HEK293 (cell line): Measurements from ENCODE around the gene PFN2.

Experiments
- CTCF ChIA-PET: fragments of 350-600 bp; formaldehyde crosslinking; extraction: SDS; loops from one replicate; lab custom pipeline; 2021; ENCODE audit warnings: antibody characterized with exemption; lab: Yijun Ruan, JAX
- POLR2A ChIA-PET: fragments of 300-600 bp; formaldehyde crosslinking; extraction: SDS; loops from one replicate; lab custom pipeline; 2020; ENCODE audit warnings: antibody characterized with exemption, inconsistent platforms; lab: Yijun Ruan, JAX
- H3K27ac ChIP-seq: fragments of 200-500 bp; sonication (Bioruptor generic); 2 replicates; pipeline ENCODE4 v1.5.1; 2014; ENCODE audit warnings: low read depth, low read length, control low read depth, inconsistent platforms; ENCODE audit errors: extremely low read depth
- H3K36me3 ChIP-seq, 2 experiments: fragments of 200-500 bp in 1 of 2; sonication (Bioruptor generic) in 1 of 2; 1 replicate in 1 of 2; 2 replicates in 1 of 2; pipeline ENCODE4 v1.5.1; 2014 to 2017; ENCODE audit warnings: inconsistent platforms in 2 of 2, low read length in 2 of 2; ENCODE audit not compliant: control insufficient read depth in 2 of 2, insufficient read depth in 1 of 2
- H3K4me1 ChIP-seq: fragments of 200-500 bp; sonication (Bioruptor generic); 2 replicates; pipeline ENCODE4 v1.5.1; 2014; ENCODE audit warnings: mild to moderate bottlenecking, low read length, inconsistent platforms; ENCODE audit not compliant: control insufficient read depth, insufficient read depth
- H3K4me3 ChIP-seq: 2 replicates; pipeline ENCODE4 v1.5.1; 2011; ENCODE audit warnings: low read depth, mild to moderate bottlenecking, control low read depth, low read length, moderate library complexity
- H3K9me3 ChIP-seq: fragments of 200-500 bp; sonication (Bioruptor generic); 2 replicates; pipeline ENCODE4 v1.5.1; 2014; ENCODE audit warnings: low read depth, low read length, inconsistent platforms; ENCODE audit not compliant: control insufficient read depth, insufficient read depth
- GFI1B ChIP-seq: fragments of 450-650 bp; formaldehyde crosslinking; IDR thresholded peaks from 2 replicates; pipeline ENCODE4 v1.5.1; 2016; ENCODE audit warnings: missing biosample characterization, missing genetic modification characterization
- GLI4 ChIP-seq: fragments of 450-650 bp; formaldehyde crosslinking; IDR thresholded peaks from 2 replicates; pipeline ENCODE4 v1.5.1; 2016; ENCODE audit warnings: missing biosample characterization, missing genetic modification characterization
- HOXD13 ChIP-seq: sonication (generic); formaldehyde crosslinking; IDR thresholded peaks from 2 replicates; pipeline ENCODE4 v1.8.0; 2022; ENCODE audit warnings: missing genetic modification reagents, borderline replicate concordance
- KLF8 ChIP-seq: fragments of 450-650 bp; formaldehyde crosslinking; IDR thresholded peaks from 2 replicates; pipeline ENCODE4 v1.5.1; 2016; ENCODE audit warnings: missing biosample characterization, missing genetic modification characterization
- MEIS1 ChIP-seq: sonication (generic); formaldehyde crosslinking; IDR thresholded peaks from 2 replicates; pipeline ENCODE4 v1.8.1; 2022; ENCODE audit warnings: missing genetic modification reagents, mild to moderate bottlenecking, borderline replicate concordance
- SCRT2 ChIP-seq: fragments of 450-650 bp; formaldehyde crosslinking; IDR thresholded peaks from 2 replicates; pipeline ENCODE4 v1.5.1; 2016; ENCODE audit warnings: missing biosample characterization, missing genetic modification characterization
- SP7 ChIP-seq: fragments of 450-650 bp; formaldehyde crosslinking; IDR thresholded peaks from 2 replicates; pipeline ENCODE4 v1.5.1; 2016; ENCODE audit warnings: missing biosample characterization, missing genetic modification characterization
- ZBTB8A ChIP-seq: fragments of 450-650 bp; formaldehyde crosslinking; IDR thresholded peaks from 2 replicates; pipeline ENCODE4 v1.5.1; 2016; ENCODE audit warnings: missing biosample characterization, missing genetic modification characterization
- ZFP37 ChIP-seq: fragments of 450-650 bp; formaldehyde crosslinking; IDR thresholded peaks from 2 replicates; pipeline ENCODE4 v1.5.1; 2016; ENCODE audit warnings: missing biosample characterization, missing genetic modification characterization
- ZNF133 ChIP-seq: fragments of 450-650 bp; formaldehyde crosslinking; IDR thresholded peaks from 2 replicates; pipeline ENCODE4 v1.5.1; 2016; ENCODE audit warnings: missing biosample characterization, missing genetic modification characterization
- ZNF214 ChIP-seq: fragments of 450-650 bp; formaldehyde crosslinking; IDR thresholded peaks from 2 replicates; pipeline ENCODE4 v1.5.1; 2017; ENCODE audit warnings: missing biosample characterization, mild to moderate bottlenecking, missing genetic modification characterization, borderline replicate concordance
- ZNF335 ChIP-seq: fragments of 450-650 bp; formaldehyde crosslinking; conservative IDR thresholded peaks from 2 replicates; pipeline ENCODE4 v1.5.1; 2016; ENCODE audit warnings: missing biosample characterization, missing genetic modification characterization
- ZNF366 ChIP-seq: fragments of 450-650 bp; formaldehyde crosslinking; conservative IDR thresholded peaks from 2 replicates; pipeline ENCODE4 v1.5.1; 2016; ENCODE audit warnings: missing biosample characterization, missing genetic modification characterization
- ZNF501 ChIP-seq: fragments of 450-650 bp; formaldehyde crosslinking; IDR thresholded peaks from 2 replicates; pipeline ENCODE4 v1.5.1; 2016; ENCODE audit warnings: missing biosample characterization, missing genetic modification characterization
- ZNF549 ChIP-seq: fragments of 450-650 bp; IDR thresholded peaks from 2 replicates; pipeline ENCODE4 v1.5.1; 2018; ENCODE audit warnings: missing biosample characterization, missing genetic modification characterization, mild to moderate bottlenecking, inconsistent platforms, moderate library complexity
- ZNF571 ChIP-seq: fragments of 450-650 bp; formaldehyde crosslinking; IDR thresholded peaks from 2 replicates; pipeline ENCODE4 v1.5.0; 2017; ENCODE audit warnings: missing biosample characterization, missing genetic modification characterization
- ZNF747 ChIP-seq: fragments of 450-650 bp; formaldehyde crosslinking; IDR thresholded peaks from 2 replicates; pipeline ENCODE4 v1.5.1; 2016; ENCODE audit warnings: missing biosample characterization, missing genetic modification characterization
- ZNF792 ChIP-seq: fragments of 450-650 bp; formaldehyde crosslinking; IDR thresholded peaks from 2 replicates; pipeline ENCODE4 v1.5.1; 2016; ENCODE audit warnings: missing biosample characterization, missing genetic modification characterization
- ZNF837 ChIP-seq: fragments of 450-650 bp; formaldehyde crosslinking; IDR thresholded peaks from 2 replicates; pipeline ENCODE4 v1.5.1; 2016; ENCODE audit warnings: missing biosample characterization, missing genetic modification characterization
- ZNF843 ChIP-seq: fragments of 450-650 bp; formaldehyde crosslinking; IDR thresholded peaks from 2 replicates; pipeline ENCODE4 v1.5.1; 2016; ENCODE audit warnings: missing biosample characterization, missing genetic modification characterization
- TF ChIP-seq, protein P1 (sequence below): fragments of 450-650 bp; formaldehyde crosslinking; IDR thresholded peaks from 2 replicates; pipeline ENCODE4 v1.5.1; 2016; ENCODE audit warnings: missing biosample characterization, missing genetic modification characterization
- TF ChIP-seq, protein P2 (sequence below): fragments of 450-650 bp; formaldehyde crosslinking; IDR thresholded peaks from 2 replicates; pipeline ENCODE4 v1.5.1; 2016; ENCODE audit warnings: missing biosample characterization, missing genetic modification characterization
- TF ChIP-seq, protein P3 (sequence below): fragments of 450-650 bp; formaldehyde crosslinking; IDR thresholded peaks from 2 replicates; pipeline ENCODE4 v1.5.1; 2016; ENCODE audit warnings: missing biosample characterization, missing genetic modification characterization
- TF ChIP-seq, protein P4 (sequence below): fragments of 450-650 bp; formaldehyde crosslinking; IDR thresholded peaks from 2 replicates; pipeline ENCODE4 v1.5.1; 2016; ENCODE audit warnings: missing biosample characterization, missing genetic modification characterization
- TF ChIP-seq, protein P5 (sequence below): fragments of 450-650 bp; formaldehyde crosslinking; optimal IDR thresholded peaks from 2 replicates; pipeline ENCODE3; 2016; ENCODE audit warnings: missing biosample characterization, mild to moderate bottlenecking, missing genetic modification characterization

The PFN2 gene

DNA sequence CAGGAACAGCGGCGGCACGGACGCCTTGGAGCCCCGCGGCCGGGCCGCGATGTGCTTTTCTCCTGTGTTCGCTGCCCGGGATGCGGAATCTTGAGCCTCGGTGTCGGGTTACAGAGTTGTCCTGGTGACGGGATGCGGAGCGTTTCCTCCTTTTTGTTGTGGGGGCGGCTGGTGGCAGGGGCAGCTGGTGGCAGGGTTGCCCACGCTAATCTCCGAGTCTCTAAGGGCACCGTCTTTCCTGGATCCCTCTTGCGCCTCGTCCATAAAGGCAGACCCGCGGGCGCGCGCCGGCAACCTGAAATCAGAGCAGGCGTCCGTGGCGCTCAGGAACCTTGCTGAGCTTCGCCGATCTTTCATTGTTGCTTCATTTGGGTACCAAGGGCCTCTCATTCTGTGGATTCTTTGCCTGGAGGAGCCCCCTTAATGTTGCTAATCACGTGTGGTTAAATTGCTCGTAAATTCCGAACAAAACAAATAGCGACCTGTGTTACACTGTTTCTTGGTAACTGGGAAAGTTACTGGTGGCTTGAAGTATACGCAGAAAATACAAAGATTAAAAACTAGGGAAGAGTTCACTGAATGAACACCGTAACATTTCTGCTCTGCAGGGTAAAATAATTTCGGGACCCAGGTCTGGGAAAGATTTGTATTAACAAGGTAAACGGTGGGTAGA lies 844 bp upstream of the PFN2 start (continued):
- TF ChIP-seq GLI4 (no peak), ZBTB8A (tag by site-specific recombination) (peak; percentile 71; the same call in 1 of the 2 replicates), ZFP37 (tag by site-specific recombination) (no peak), ZNF335 (tag by site-specific recombination) (peak; percentile 91), ZNF366 (tag by site-specific recombination) (peak; percentile 39; the same call in 1 of the 2 replicates), ZNF837 (tag by site-specific recombination) (no peak), ZNF214 (no peak), KLF8 (no peak), MEIS1 (CRISPR knock-in tag) (no peak), ZNF792 (tag by site-specific recombination) (no peak), ZNF571 (tag by site-specific recombination) (no peak), SP7 (tag by site-specific recombination) (0 out of 2 replicates have a peak, but pooled peaks have one; percentile 28), ZNF549 (no peak), ZNF133 (tag by site-specific recombination) (no peak), ZNF843 (tag by site-specific recombination) (no peak; the same call in 1 of the 2 replicates), GFI1B (tag by site-specific recombination) (0 out of 2 replicates have a peak, but pooled peaks have one; percentile 11)
- TF ChIP-seq, protein P1, sequence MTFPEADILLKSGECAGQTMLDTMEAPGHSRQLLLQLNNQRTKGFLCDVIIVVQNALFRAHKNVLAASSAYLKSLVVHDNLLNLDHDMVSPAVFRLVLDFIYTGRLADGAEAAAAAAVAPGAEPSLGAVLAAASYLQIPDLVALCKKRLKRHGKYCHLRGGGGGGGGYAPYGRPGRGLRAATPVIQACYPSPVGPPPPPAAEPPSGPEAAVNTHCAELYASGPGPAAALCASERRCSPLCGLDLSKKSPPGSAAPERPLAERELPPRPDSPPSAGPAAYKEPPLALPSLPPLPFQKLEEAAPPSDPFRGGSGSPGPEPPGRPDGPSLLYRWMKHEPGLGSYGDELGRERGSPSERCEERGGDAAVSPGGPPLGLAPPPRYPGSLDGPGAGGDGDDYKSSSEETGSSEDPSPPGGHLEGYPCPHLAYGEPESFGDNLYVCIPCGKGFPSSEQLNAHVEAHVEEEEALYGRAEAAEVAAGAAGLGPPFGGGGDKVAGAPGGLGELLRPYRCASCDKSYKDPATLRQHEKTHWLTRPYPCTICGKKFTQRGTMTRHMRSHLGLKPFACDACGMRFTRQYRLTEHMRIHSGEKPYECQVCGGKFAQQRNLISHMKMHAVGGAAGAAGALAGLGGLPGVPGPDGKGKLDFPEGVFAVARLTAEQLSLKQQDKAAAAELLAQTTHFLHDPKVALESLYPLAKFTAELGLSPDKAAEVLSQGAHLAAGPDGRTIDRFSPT (tag by site-specific recombination): peak; percentile 91
- TF ChIP-seq, protein P2, sequence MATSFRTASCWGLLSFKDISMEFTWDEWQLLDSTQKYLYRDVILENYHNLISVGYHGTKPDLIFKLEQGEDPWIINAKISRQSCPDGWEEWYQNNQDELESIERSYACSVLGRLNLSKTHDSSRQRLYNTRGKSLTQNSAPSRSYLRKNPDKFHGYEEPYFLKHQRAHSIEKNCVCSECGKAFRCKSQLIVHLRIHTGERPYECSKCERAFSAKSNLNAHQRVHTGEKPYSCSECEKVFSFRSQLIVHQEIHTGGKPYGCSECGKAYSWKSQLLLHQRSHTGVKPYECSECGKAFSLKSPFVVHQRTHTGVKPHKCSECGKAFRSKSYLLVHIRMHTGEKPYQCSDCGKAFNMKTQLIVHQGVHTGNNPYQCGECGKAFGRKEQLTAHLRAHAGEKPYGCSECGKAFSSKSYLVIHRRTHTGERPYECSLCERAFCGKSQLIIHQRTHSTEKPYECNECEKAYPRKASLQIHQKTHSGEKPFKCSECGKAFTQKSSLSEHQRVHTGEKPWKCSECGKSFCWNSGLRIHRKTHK: no peak
- TF ChIP-seq, protein P3, sequence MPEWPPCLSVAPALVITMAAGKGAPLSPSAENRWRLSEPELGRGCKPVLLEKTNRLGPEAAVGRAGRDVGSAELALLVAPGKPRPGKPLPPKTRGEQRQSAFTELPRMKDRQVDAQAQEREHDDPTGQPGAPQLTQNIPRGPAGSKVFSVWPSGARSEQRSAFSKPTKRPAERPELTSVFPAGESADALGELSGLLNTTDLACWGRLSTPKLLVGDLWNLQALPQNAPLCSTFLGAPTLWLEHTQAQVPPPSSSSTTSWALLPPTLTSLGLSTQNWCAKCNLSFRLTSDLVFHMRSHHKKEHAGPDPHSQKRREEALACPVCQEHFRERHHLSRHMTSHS (tag by site-specific recombination): no peak

DNA sequence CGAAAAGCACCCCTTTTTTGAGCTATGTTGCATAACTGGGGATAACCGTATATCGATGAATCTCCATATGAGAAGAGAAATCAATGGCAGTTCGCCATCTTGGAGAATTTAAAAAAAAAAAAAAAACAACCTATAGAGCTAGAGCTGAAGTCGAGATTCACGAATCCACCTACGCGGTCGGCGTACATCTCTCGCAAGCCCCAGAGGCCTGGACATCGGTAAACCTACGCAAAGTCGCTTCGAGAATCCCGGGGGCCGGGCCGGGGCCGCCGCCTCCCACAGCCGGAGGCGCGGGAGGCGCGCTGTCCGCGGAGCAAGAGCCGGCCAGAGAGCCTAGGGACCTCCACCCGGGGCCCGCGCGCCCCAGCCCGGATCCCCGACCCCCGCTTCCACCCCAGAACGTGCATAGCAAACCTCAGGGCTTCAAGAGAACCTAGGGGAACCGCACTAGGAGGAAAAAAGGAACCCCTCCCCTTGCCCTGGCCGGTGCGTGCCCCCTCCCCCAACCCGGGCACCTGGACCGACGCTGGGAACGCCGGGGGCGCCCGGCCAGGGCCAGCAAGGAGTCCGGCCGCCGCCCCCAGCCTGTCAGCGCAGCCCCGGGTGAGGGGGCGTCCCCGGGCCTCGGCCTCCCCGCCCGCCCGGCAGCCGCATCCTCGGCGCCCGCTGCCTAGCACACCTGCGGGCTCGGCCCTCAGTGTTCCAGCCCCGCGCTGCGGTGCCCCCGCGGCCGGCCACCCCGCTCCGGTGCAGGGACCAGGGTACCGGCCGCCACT lies 567 bp downstream of the PFN2 start:
- Histone ChIP-seq H3K36me3 (peaks cover 0 to 24% of the 10 kb centered on the region in 2 experiments; a peak in 2 of 3 replicates), H3K27ac (peak overlapping the region; percentile 93), H3K9me3 (no peaks in the 10 kb centered on the region), H3K4me1 (no peaks in the 10 kb centered on the region), H3K4me3 (peak overlapping the region; percentile 94)
- POLR2A ChIA-PET: interaction anchor here (0.6 kb wide), 1 partner anchor 214 kb away, joined by 3 read pairs; no protein-coding TSS in a partner anchor
- CTCF ChIA-PET: interaction anchor here (0.6 to 1.6 kb wide), 9 partner anchors 13 to 545 kb away, joined by 3 to 8 read pairs (median 3); no protein-coding TSS in a partner anchor
- TF ChIP-seq, protein P1 (tag by site-specific recombination): no peak
- TF ChIP-seq HOXD13 (CRISPR knock-in tag): no peak
- TF ChIP-seq ZNF747 (tag by site-specific recombination): no peak
- TF ChIP-seq SCRT2 (tag by site-specific recombination): no peak
- TF ChIP-seq, protein P4, sequence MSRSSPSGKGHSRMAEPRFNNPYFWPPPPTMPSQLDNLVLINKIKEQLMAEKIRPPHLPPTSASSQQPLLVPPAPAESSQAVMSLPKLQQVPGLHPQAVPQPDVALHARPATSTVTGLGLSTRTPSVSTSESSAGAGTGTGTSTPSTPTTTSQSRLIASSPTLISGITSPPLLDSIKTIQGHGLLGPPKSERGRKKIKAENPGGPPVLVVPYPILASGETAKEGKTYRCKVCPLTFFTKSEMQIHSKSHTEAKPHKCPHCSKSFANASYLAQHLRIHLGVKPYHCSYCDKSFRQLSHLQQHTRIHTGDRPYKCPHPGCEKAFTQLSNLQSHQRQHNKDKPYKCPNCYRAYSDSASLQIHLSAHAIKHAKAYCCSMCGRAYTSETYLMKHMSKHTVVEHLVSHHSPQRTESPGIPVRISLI (tag by site-specific recombination): peak; percentile 71; the same call in 1 of the 2 replicates
- TF ChIP-seq ZNF501 (tag by site-specific recombination): no peak
- TF ChIP-seq, protein P5, sequence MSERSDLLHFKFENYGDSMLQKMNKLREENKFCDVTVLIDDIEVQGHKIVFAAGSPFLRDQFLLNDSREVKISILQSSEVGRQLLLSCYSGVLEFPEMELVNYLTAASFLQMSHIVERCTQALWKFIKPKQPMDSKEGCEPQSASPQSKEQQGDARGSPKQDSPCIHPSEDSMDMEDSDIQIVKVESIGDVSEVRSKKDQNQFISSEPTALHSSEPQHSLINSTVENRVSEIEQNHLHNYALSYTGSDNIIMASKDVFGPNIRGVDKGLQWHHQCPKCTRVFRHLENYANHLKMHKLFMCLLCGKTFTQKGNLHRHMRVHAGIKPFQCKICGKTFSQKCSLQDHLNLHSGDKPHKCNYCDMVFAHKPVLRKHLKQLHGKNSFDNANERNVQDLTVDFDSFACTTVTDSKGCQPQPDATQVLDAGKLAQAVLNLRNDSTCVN (tag by site-specific recombination): peak; percentile 39
